Uterus (tissue), 2 donors: ENCODE results near the gene HIRIP3.

Source experiments
- POLR2A ChIP-seq, 2 donors: fragments of 450-650 bp; IDR thresholded peaks; one replicate each; pipeline ENCODE4 v1.6.1; 2016; ENCODE audit warnings: antibody characterized with exemption in 2 of 2, mild to moderate bottlenecking in 1 of 2, moderate library complexity in 1 of 2
- TF ChIP-seq, protein P1 (sequence below), 4 experiments: fragments of 200-600 bp in 2 of 4; fragments of 450-650 bp in 2 of 4; sonication (generic) in 2 of 4; IDR thresholded peaks; one replicate each; pipeline ENCODE4 v1.5.1; 2016 to 2019; ENCODE audit warnings: antibody characterized with exemption in 4 of 4, mild to moderate bottlenecking in 2 of 4, moderate library complexity in 1 of 4

DNA sequence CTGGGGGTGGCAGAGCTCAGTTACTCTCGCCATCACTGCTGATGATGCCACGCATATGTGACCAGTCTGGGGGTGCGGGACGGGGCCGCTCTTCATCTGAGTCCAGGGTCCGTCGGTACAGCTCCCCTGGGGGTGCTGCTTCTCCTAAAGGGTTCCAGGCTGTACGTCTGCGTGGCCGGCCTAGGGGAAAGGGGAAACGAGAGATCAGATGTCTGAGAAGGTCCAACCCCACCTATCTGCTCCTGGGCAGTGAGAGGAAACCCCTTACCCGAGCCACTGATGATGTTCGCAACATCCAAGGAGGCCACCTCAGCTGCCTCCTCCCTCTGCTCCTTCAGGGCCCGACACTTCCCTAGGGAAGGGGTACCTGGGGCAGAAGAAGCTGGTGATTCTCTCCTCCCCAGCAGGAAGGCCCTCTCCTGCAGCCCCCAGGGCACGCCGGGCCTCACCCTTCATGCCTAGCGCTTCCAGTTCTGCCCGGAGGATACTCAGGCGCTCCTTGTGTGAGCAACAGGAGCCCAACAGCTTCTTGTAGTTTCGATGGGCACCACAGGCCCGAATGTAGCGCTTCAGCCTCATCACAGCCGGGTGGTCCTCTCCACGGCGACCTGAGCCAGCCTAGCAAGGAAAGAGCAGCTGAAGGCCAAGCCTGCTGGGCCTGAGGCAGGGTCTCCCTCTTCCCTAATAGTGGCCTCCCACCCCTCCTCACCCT, 2.1 kb downstream of the HIRIP3 start:
- TF ChIP-seq, protein P1, sequence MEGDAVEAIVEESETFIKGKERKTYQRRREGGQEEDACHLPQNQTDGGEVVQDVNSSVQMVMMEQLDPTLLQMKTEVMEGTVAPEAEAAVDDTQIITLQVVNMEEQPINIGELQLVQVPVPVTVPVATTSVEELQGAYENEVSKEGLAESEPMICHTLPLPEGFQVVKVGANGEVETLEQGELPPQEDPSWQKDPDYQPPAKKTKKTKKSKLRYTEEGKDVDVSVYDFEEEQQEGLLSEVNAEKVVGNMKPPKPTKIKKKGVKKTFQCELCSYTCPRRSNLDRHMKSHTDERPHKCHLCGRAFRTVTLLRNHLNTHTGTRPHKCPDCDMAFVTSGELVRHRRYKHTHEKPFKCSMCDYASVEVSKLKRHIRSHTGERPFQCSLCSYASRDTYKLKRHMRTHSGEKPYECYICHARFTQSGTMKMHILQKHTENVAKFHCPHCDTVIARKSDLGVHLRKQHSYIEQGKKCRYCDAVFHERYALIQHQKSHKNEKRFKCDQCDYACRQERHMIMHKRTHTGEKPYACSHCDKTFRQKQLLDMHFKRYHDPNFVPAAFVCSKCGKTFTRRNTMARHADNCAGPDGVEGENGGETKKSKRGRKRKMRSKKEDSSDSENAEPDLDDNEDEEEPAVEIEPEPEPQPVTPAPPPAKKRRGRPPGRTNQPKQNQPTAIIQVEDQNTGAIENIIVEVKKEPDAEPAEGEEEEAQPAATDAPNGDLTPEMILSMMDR (IDR thresholded peaks at IDR 0.05) = no peak
- TF ChIP-seq POLR2A (IDR thresholded peaks at IDR 0.05) = no peak
